Fibroblast of lung (primary cell): Measurements from ENCODE around the gene DCLRE1A. TPM values are rescaled to one million over a fixed set of nuclear protein-coding genes. Genes with fewer than 3 reads are reported as not detected.
A peak's percentile ranks its signal among the peaks of the same experiment; 100 is the strongest.

Experiments used
- DNase-seq, 2 donors: peaks; one replicate each; pipeline versions ENCODE4 v3.0.0 to v3.0.0-alpha.2; 2010; ENCODE audit warnings: low read depth in 2 of 2
- H2AFZ ChIP-seq: 2 replicates; pipeline ENCODE4 v1.5.1; 2012; ENCODE audit warnings: low read length, control low read depth, inconsistent platforms
- H3K27ac ChIP-seq: 2 replicates; pipeline ENCODE4 v1.5.1; 2011; ENCODE audit warnings: low read length, control low read depth; ENCODE audit not compliant: insufficient read depth
- H3K27me3 ChIP-seq: 2 replicates; pipeline ENCODE4 v1.5.1; 2011; ENCODE audit warnings: mild to moderate bottlenecking, low read length; ENCODE audit not compliant: control insufficient read depth, insufficient read depth
- H3K36me3 ChIP-seq: 2 replicates; pipeline ENCODE4 v1.5.1; 2011; ENCODE audit warnings: low read length; ENCODE audit not compliant: control insufficient read depth, insufficient read depth
- H3K4me1 ChIP-seq: 2 replicates; pipeline ENCODE4 v1.5.1; 2011; ENCODE audit warnings: low read length; ENCODE audit not compliant: control insufficient read depth, insufficient read depth; ENCODE audit errors: extremely low read depth
- H3K4me2 ChIP-seq: 2 replicates; pipeline ENCODE4 v1.5.1; 2011; ENCODE audit warnings: low read length, control low read depth; ENCODE audit not compliant: insufficient read depth; ENCODE audit errors: extremely low read depth
- H3K4me3 ChIP-seq, 4 experiments: fragments of 200-600 bp in 1 of 4; sonication (generic) in 1 of 4; replicated peaks in 1 of 4; 2 replicates each; pipeline ENCODE4 v1.5.1; 2011 to 2016; ENCODE audit warnings: low read length in 4 of 4, low read depth in 3 of 4, mild to moderate bottlenecking in 3 of 4, control low read depth in 2 of 4, inconsistent platforms in 1 of 4, mixed read lengths in 1 of 4; ENCODE audit not compliant: insufficient read depth in 1 of 4; ENCODE audit errors: control extremely low read depth in 1 of 4
- H3K79me2 ChIP-seq: 2 replicates; pipeline ENCODE4 v1.5.1; 2012; ENCODE audit warnings: mild to moderate bottlenecking, low read length, inconsistent platforms; ENCODE audit not compliant: control insufficient read depth, insufficient read depth
- H3K9ac ChIP-seq: 2 replicates; pipeline ENCODE4 v1.5.1; 2011; ENCODE audit warnings: mild to moderate bottlenecking, low read length, control low read depth; ENCODE audit not compliant: insufficient read depth
- H3K9me3 ChIP-seq: 2 replicates; pipeline ENCODE4 v1.5.1; 2012; ENCODE audit warnings: low read depth, low read length; ENCODE audit not compliant: control insufficient read depth, insufficient read depth
- H4K20me1 ChIP-seq: 2 replicates; pipeline ENCODE4 v1.5.1; 2011; ENCODE audit warnings: low read length; ENCODE audit not compliant: control insufficient read depth, insufficient read depth; ENCODE audit errors: extremely low read depth
- CTCF ChIP-seq, 2 donors: IDR thresholded peaks in 1 of 2; conservative IDR thresholded peaks in 1 of 2; 1 replicate in 1 of 2; 2 replicates in 1 of 2; pipeline ENCODE4 v1.5.1; 2011 to 2012; ENCODE audit warnings: low read length in 2 of 2, control low read depth in 1 of 2, inconsistent platforms in 1 of 2, low read depth in 1 of 2, mild to moderate bottlenecking in 1 of 2
- EZH2 ChIP-seq: IDR thresholded peaks from 2 replicates; pipeline ENCODE4 v1.5.1; 2012; ENCODE audit warnings: low read length, control low read depth, mild to moderate bottlenecking; ENCODE audit errors: missing control alignments
- polyA plus RNA-seq, 2 donors: library from polyadenylated mRNA; depleted of rRNA in 1 of 2; stranded (reverse) in 1 of 2; unstranded in 1 of 2; fragments of >200 nt; gene quantifications; 2 replicates each; pipeline ENCODE4 v1.2.1, GENCODE V29; 2011 to 2012; ENCODE audit warnings: missing spikeins in 1 of 2
- total RNA-seq: library from RNA; depleted of rRNA; stranded (reverse); fragments of >200 nt; gene quantifications from 2 replicates; pipeline ENCODE4 v1.2.1, GENCODE V29; 2014

Gene DCLRE1A
- total and polyA plus RNA-seq, 2 donors (not counting 1 experiment from before 2014, with no cell fraction given): 5.2 to 9.4 TPM

- DNase-seq: peak; percentile 29 to 51
- peak overlapping the region; percentile 95 for H3K9ac ChIP-seq
These were observed 1.1 kb upstream of the DCLRE1A start for GRCh38 chr10:113854761-113855588.

GRCh38 chr10:113853578-113854012, 287 bp downstream of the DCLRE1A start:
- no peaks in the 10 kb centered on the region for H4K20me1 ChIP-seq
- H3K27ac ChIP-seq: peak overlapping the region; percentile 92
- H3K9ac ChIP-seq: no peak overlapping the region

More at GRCh38 chr10:113854761-113855588, 1.1 kb upstream of the DCLRE1A start:
- TF ChIP-seq CTCF (conservative IDR thresholded peaks at IDR 0.05 in 1 of 2, IDR thresholded peaks at IDR 0.05 in 1 of 2; ENCODE audit: low read depth in 1 of 2, low read length in 2 of 2) (no peak), EZH2 (no peak)
- H3K4me1 ChIP-seq: peaks cover 2% of the 10 kb centered on the region
- peak overlapping the region; percentile 92 for H3K27ac ChIP-seq
- peaks cover 2% of the 10 kb centered on the region for H3K36me3 ChIP-seq
- H2AFZ ChIP-seq: peak overlapping the region; percentile 99
- peaks cover 35% of the 10 kb centered on the region for H3K79me2 ChIP-seq
- H3K9me3 ChIP-seq: no peaks in the 10 kb centered on the region
- H3K4me3 ChIP-seq: peak overlapping the region; percentile 76 to 93 (median 86)
- no peaks in the 10 kb centered on the region for H3K27me3 ChIP-seq
- no peaks in the 10 kb centered on the region for H4K20me1 ChIP-seq
- peak overlapping the region; percentile 98 for H3K4me2 ChIP-seq

More at GRCh38 chr10:113853578-113854012, 287 bp downstream of the DCLRE1A start:
- no peaks in the 10 kb centered on the region for H3K9me3 ChIP-seq
- no peaks in the 10 kb centered on the region for H3K27me3 ChIP-seq
- H3K36me3 ChIP-seq: no peaks in the 10 kb centered on the region
- peak overlapping the region; percentile 76 to 93 (median 86) for H3K4me3 ChIP-seq
- peaks cover 2% of the 10 kb centered on the region for H3K4me1 ChIP-seq
- peak overlapping the region; percentile 98 for H3K4me2 ChIP-seq
- peaks cover 35% of the 10 kb centered on the region for H3K79me2 ChIP-seq
- DNase-seq: peak in 1 of 2 donors; percentile 12
- TF ChIP-seq EZH2 (no peak), CTCF (conservative IDR thresholded peaks at IDR 0.05 in 1 of 2, IDR thresholded peaks at IDR 0.05 in 1 of 2; ENCODE audit: low read depth in 1 of 2, low read length in 2 of 2) (no peak)
- H2AFZ ChIP-seq: peak overlapping the region; percentile 99
